H9 (cell line): ENCODE data around the gene DTNB. TPM values are rescaled to one million over a fixed set of nuclear protein-coding genes. Genes with fewer than 3 reads are reported as not detected.

ENCODE experiments used
- DNase-seq: peaks from one replicate; pipeline ENCODE4 v3.0.0-alpha.2; 2017
- H2AFZ ChIP-seq: one replicate; pipeline ENCODE4 v1.6.1; 2013; ENCODE audit warnings: mild to moderate bottlenecking, low read length, control low read depth, moderate library complexity
- H2AK5ac ChIP-seq: 2 replicates; pipeline ENCODE4 v1.6.1; 2013; ENCODE audit warnings: low read length, control low read depth, mixed read lengths; ENCODE audit not compliant: insufficient read length
- H2BK120ac ChIP-seq: one replicate; pipeline ENCODE4 v1.6.1; 2013; ENCODE audit warnings: low read depth, mild to moderate bottlenecking, low read length, control low read depth, inconsistent platforms; ENCODE audit not compliant: poor library complexity, severe bottlenecking
- H2BK12ac ChIP-seq: 2 replicates; pipeline ENCODE4 v1.6.1; 2013; ENCODE audit warnings: low read length, control low read depth, mixed read lengths, low read depth; ENCODE audit not compliant: insufficient read length
- H2BK15ac ChIP-seq: 2 replicates; pipeline ENCODE4 v1.6.1; 2013; ENCODE audit warnings: low read depth, low read length, control low read depth
- H2BK20ac ChIP-seq: one replicate; pipeline ENCODE4 v1.6.1; 2013; ENCODE audit warnings: low read depth, mild to moderate bottlenecking, low read length, control low read depth, inconsistent platforms; ENCODE audit not compliant: poor library complexity, severe bottlenecking
- H2BK5ac ChIP-seq: 2 replicates; pipeline ENCODE4 v1.6.1; 2013; ENCODE audit warnings: low read length, control low read depth, mixed read lengths; ENCODE audit not compliant: insufficient read length
- H3K14ac ChIP-seq: 2 replicates; pipeline ENCODE4 v1.6.1; 2013; ENCODE audit warnings: low read length, control low read depth; ENCODE audit not compliant: insufficient read depth
- H3K18ac ChIP-seq: 2 replicates; pipeline ENCODE4 v1.6.1; 2013; ENCODE audit warnings: low read depth, mild to moderate bottlenecking, mixed read lengths, low read length, control low read depth; ENCODE audit not compliant: insufficient read length
- H3K23ac ChIP-seq: 2 replicates; pipeline ENCODE4 v1.6.1; 2013; ENCODE audit warnings: low read length, control low read depth, mixed read lengths, low read depth; ENCODE audit not compliant: insufficient read length
- H3K23me2 ChIP-seq: 2 replicates; pipeline ENCODE4 v1.6.1; 2013; ENCODE audit warnings: low read depth, mild to moderate bottlenecking, mixed read lengths, low read length, control low read depth; ENCODE audit not compliant: insufficient read length, poor library complexity, severe bottlenecking
- H3K27ac ChIP-seq: 2 replicates; pipeline ENCODE4 v1.5.1; 2013; ENCODE audit warnings: low read length, control low read depth, mixed read lengths, low read depth; ENCODE audit not compliant: insufficient read length
- H3K27me3 ChIP-seq: 2 replicates; pipeline ENCODE4 v1.6.1; 2013; ENCODE audit warnings: low read length, control low read depth, inconsistent platforms; ENCODE audit not compliant: insufficient read depth
- H3K4ac ChIP-seq: 2 replicates; pipeline ENCODE4 v1.6.1; 2013; ENCODE audit warnings: low read depth, mild to moderate bottlenecking, control low read depth, inconsistent platforms, low read length, moderate library complexity
- H3K4me1 ChIP-seq: 2 replicates; pipeline ENCODE4 v1.6.1; 2013; ENCODE audit warnings: low read length, control low read depth, inconsistent platforms; ENCODE audit not compliant: insufficient read depth
- H3K4me2 ChIP-seq: 2 replicates; pipeline ENCODE4 v1.6.1; 2013; ENCODE audit warnings: low read length, control low read depth, mixed read lengths; ENCODE audit not compliant: insufficient read length, insufficient read depth
- H3K56ac ChIP-seq: 2 replicates; pipeline ENCODE4 v1.6.1; 2013; ENCODE audit warnings: low read depth, mild to moderate bottlenecking, mixed read lengths, low read length, control low read depth; ENCODE audit not compliant: insufficient read length
- H3K79me1 ChIP-seq: 2 replicates; pipeline ENCODE4 v1.6.1; 2013; ENCODE audit warnings: low read depth, mild to moderate bottlenecking, moderate library complexity, low read length, control low read depth, inconsistent platforms; ENCODE audit not compliant: insufficient read depth, poor library complexity, severe bottlenecking
- H3K79me2 ChIP-seq: 2 replicates; pipeline ENCODE4 v1.6.1; 2013; ENCODE audit warnings: low read length, control low read depth, inconsistent platforms; ENCODE audit not compliant: insufficient read depth
- H3K9ac ChIP-seq: 2 replicates; pipeline ENCODE4 v1.6.1; 2013; ENCODE audit warnings: low read length, control low read depth, mixed read lengths; ENCODE audit not compliant: insufficient read length; ENCODE audit errors: extremely low read depth
- H3K9me3 ChIP-seq: one replicate; pipeline ENCODE4 v1.6.1; 2013; ENCODE audit warnings: low read depth, low read length, inconsistent platforms; ENCODE audit not compliant: control insufficient read depth
- H3T11ph ChIP-seq: one replicate; pipeline ENCODE4 v1.6.1; 2013; ENCODE audit warnings: mild to moderate bottlenecking, low read length, control low read depth, inconsistent platforms
- H4K20me1 ChIP-seq: one replicate; pipeline ENCODE4 v1.6.1; 2013; ENCODE audit not compliant: control insufficient read depth, insufficient read length, insufficient read depth
- H4K5ac ChIP-seq: 2 replicates; pipeline ENCODE4 v1.6.1; 2013; ENCODE audit warnings: low read depth, mild to moderate bottlenecking, mixed read lengths, low read length, control low read depth; ENCODE audit not compliant: insufficient read length
- H4K8ac ChIP-seq: replicated peaks from 2 replicates; pipeline ENCODE4 v1.6.1; 2013; ENCODE audit warnings: low read length, control low read depth, mixed read lengths, low read depth; ENCODE audit not compliant: insufficient read length
- H4K91ac ChIP-seq: 2 replicates; pipeline ENCODE4 v1.6.1; 2013; ENCODE audit warnings: low read depth, mild to moderate bottlenecking, moderate library complexity, mixed read lengths, low read length, control low read depth; ENCODE audit not compliant: insufficient read length
- H3K27ac Mint-ChIP-seq, 3 experiments: 2 replicates in 2 of 3; 3 replicates in 1 of 3; pipeline ENCODE4 v1.8.0; 2020 to 2021; ENCODE audit warnings: mixed read lengths in 3 of 3, mild to moderate bottlenecking in 1 of 3, moderate library complexity in 1 of 3
- H3K27me3 Mint-ChIP-seq: 2 replicates; pipeline ENCODE4 v1.8.0; 2021; ENCODE audit warnings: low read depth, mild to moderate bottlenecking, moderate library complexity, mixed read lengths
- H3K36me3 Mint-ChIP-seq, 3 experiments: 2 replicates in 2 of 3; 3 replicates in 1 of 3; pipeline ENCODE4 v1.8.0; 2020 to 2021; ENCODE audit warnings: low read depth in 3 of 3, mixed read lengths in 3 of 3; ENCODE audit not compliant: insufficient read depth in 1 of 3
- H3K4me1 Mint-ChIP-seq, 2 experiments: 2 replicates each; pipeline ENCODE4 v1.8.0; 2020; ENCODE audit warnings: mixed read lengths in 2 of 2
- H3K4me3 Mint-ChIP-seq, 2 experiments: 2 replicates in 1 of 2; 3 replicates in 1 of 2; pipeline ENCODE4 v1.8.0; 2020 to 2021; ENCODE audit warnings: mild to moderate bottlenecking in 2 of 2, mixed read lengths in 2 of 2, moderate library complexity in 1 of 2
- H3K9me3 Mint-ChIP-seq, 2 experiments: 2 replicates in 1 of 2; 3 replicates in 1 of 2; pipeline ENCODE4 v1.8.0; 2020; ENCODE audit warnings: mild to moderate bottlenecking in 2 of 2, mixed read lengths in 2 of 2, moderate library complexity in 1 of 2
- WGBS: extraction: QIAGEN DNeasy Blood & Tissue Kit; methylation state at CpG from one replicate; pipeline ENCODE4 v1.1.7; 2013; ENCODE audit warnings: missing lambda C conversion rate, low lambda C conversion rate, mixed read lengths; ENCODE audit not compliant: insufficient read length; ENCODE audit errors: extremely low coverage; 5-methylcytosine and 5-hydroxymethylcytosine counted together
- total RNA-seq: library from RNA; stranded (reverse); gene quantifications from 2 replicates; pipeline ENCODE4 v1.2.1, GENCODE V29; 2021
- TF ChIP-seq, protein P1 (sequence below): fragments of 200-600 bp; sonication (generic); conservative IDR thresholded peaks from 3 replicates; pipeline ENCODE4 v1.8.0; 2021; ENCODE audit warnings: antibody characterized with exemption, mild to moderate bottlenecking

DTNB gene
- total RNA-seq, 1 experiment from 2014 or later = 26.7 TPM

GRCh38 chr2:25411753-25412152, 261.6 kb downstream of the DTNB start:
- H3K4me1 Mint-ChIP-seq = no peaks in the 10 kb centered on the region
- Histone ChIP-seq H4K8ac (no peak overlapping the region), H3K14ac (no peak overlapping the region), H2AK5ac (no peak overlapping the region), H3K56ac (no peak overlapping the region), H2BK20ac (no peak overlapping the region), H2BK120ac (no peak overlapping the region), H3K9ac (no peak overlapping the region), H3K79me2 (no peaks in the 10 kb centered on the region), H3T11ph (no peak overlapping the region), H3K4ac (no peak overlapping the region), H3K27ac (no peak overlapping the region), H3K9me3 (no peaks in the 10 kb centered on the region), H3K18ac (no peak overlapping the region), H3K4me1 (no peaks in the 10 kb centered on the region), H3K4me2 (no peak overlapping the region), H3K23ac (no peak overlapping the region), H2BK12ac (no peak overlapping the region), H2BK5ac (no peak overlapping the region), H3K23me2 (no peaks in the 10 kb centered on the region), H3K27me3 (no peaks in the 10 kb centered on the region), H2AFZ (no peak overlapping the region), H3K79me1 (no peaks in the 10 kb centered on the region), H4K5ac (no peak overlapping the region), H4K91ac (no peak overlapping the region), H4K20me1 (no peaks in the 10 kb centered on the region), H2BK15ac (no peak overlapping the region)
- no peaks in the 10 kb centered on the region for H3K9me3 Mint-ChIP-seq
- TF ChIP-seq, protein P1, sequence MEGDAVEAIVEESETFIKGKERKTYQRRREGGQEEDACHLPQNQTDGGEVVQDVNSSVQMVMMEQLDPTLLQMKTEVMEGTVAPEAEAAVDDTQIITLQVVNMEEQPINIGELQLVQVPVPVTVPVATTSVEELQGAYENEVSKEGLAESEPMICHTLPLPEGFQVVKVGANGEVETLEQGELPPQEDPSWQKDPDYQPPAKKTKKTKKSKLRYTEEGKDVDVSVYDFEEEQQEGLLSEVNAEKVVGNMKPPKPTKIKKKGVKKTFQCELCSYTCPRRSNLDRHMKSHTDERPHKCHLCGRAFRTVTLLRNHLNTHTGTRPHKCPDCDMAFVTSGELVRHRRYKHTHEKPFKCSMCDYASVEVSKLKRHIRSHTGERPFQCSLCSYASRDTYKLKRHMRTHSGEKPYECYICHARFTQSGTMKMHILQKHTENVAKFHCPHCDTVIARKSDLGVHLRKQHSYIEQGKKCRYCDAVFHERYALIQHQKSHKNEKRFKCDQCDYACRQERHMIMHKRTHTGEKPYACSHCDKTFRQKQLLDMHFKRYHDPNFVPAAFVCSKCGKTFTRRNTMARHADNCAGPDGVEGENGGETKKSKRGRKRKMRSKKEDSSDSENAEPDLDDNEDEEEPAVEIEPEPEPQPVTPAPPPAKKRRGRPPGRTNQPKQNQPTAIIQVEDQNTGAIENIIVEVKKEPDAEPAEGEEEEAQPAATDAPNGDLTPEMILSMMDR = no peak
- H3K36me3 Mint-ChIP-seq = peaks cover 4 to 5% (median 5%) of the 10 kb centered on the region in 3 experiments; a peak in 5 of 7 replicates
- WGBS = no CpG with 5 or more reads among the region's 6 CpGs
- H3K27ac Mint-ChIP-seq = no peak overlapping the region
- no peak overlapping the region for H3K4me3 Mint-ChIP-seq
- no peaks in the 10 kb centered on the region for H3K27me3 Mint-ChIP-seq
- no peak for DNase-seq
